Stimulated activated CD8-positive, alpha-beta memory T cell treated with anti-CD3 and anti-CD28 coated beads, Interleukin-7, amount 100 ng/mL, for 24 hours (primary cell): ENCODE results near the gene ITGAD.
A peak's percentile ranks its signal among the peaks of the same experiment; 100 is the strongest.
"Not testable (repeated sequence)": the region's sequence is repeated elsewhere in the genome, so short reads cannot be mapped to it uniquely, and the experiment has no call there.

Source experiments
- DNase-seq: peaks from one replicate; pipeline ENCODE4 v3.0.0-alpha.2; 2020; ENCODE audit warnings: low read depth

ITGAD gene

DNA sequence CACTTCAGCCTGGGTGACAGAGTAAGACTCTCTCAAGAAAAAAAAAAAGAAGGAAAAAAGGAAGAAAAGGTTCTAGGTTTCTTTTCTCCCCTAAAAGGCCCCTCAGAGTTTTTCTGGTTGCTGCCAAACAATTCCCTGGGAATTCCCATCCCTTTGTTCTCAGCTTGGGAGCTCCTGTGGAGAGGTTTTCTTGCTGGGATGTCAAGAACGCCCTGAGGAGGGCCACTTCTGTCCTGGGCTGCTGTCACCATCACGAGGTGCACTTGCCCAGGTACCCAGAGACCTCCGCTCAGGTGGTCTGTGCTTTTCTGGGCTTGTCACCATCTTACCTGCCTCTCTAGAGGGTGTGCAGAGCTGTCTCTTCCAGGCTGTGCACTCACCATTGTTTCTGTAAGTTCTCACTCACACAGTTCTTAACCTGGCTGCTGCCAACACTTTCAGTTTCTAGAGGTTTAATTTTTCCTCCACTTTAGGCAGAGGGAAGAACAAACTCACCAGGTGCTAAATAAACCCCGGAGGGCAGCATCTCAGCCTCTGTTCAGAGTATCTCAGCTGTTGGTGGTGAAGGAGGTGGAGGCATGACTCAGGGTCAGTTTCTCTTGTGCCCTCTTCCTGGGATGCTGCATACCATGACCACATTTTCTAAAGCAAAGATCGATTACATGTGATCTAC, 37.4 kb downstream of the ITGAD start:
- DNase-seq, result no peak

DNA sequence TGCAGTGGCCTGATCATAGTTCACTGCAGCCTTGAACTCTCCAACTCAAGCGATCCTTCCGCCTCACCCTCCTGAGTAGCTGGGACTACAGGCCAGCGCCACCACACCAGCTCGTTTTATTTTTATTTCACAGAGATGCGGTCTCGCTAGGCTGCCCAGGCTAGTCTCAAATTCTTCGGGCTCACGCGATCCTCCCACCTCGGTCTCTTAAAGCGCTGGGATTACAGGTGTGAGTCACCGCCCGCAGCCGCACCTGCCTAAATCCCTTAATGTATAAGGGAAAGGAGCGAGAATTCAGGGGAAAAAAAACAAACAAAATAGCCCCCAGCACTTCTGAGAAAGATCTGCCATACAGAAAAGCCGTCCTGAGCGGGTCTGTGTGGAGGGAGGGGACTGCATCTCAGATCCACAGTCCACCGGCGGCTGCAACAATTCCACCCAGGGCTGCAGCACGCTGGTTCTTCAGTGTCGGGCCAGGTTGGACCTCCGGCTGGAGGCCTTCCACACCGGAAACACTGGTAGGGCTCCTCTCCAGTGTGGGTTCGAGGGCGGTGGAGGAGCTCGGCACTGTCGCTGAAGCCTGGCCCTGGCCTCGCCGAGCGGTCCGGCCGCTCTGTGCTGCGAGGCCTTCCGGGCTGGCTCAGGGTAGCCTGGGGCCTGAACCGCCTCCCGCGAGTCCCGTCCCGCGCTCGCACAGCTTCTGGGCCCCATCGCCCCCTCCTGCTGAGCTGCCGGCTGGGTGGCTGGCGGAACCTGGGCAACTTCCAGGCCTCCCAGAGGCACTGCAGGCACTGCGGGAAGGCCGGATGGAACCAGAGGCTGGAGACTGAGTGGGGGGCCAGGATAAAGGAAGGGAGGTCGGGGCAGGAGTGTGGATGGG, 42.4 kb downstream of the ITGAD start:
- no peak for DNase-seq

- no peak for DNase-seq
These were observed 43.3 kb downstream of the ITGAD start for GRCh38 chr16:31436221-31437045.

- DNase-seq, result no peak
These were observed 45.3 kb downstream of the ITGAD start for GRCh38 chr16:31438414-31438813.

GRCh38 chr16:31439023-31439422, 45.9 kb downstream of the ITGAD start:
- not testable (repeated sequence) for DNase-seq

- no peak for DNase-seq
These were observed 46.4 kb downstream of the ITGAD start for GRCh38 chr16:31439519-31439918.

DNA sequence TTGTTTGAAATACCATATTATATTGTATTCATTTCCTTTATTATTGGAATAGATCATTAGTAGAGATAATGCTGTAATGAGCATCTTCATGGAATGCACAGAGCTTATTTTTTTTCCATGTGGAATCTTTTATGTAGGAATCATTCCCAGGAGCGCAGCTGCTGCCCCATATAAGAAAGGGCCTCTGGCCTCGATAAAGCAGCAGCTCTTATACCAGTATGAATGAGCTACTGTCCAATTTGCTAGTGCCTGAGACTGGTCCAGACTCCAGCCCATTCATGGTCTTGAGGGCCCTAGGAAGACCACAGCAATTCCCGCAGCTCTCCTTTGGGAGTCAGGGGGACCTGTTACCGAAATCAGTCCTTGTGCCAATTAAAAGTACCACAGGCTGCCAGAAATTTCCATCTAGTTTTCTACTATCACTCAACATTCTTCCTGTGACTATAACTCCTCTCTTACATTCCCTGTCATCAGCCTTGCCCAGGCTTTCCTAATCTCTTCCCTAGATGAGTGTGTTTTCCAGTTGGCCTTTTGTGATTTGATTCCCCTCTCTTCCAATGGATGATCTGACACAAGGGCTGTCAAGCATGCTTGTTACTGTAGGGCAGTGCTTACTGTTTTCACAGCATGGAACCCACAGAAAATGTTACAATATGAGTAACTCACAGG, 47.5 kb downstream of the ITGAD start:
- DNase-seq, result no peak

DNA sequence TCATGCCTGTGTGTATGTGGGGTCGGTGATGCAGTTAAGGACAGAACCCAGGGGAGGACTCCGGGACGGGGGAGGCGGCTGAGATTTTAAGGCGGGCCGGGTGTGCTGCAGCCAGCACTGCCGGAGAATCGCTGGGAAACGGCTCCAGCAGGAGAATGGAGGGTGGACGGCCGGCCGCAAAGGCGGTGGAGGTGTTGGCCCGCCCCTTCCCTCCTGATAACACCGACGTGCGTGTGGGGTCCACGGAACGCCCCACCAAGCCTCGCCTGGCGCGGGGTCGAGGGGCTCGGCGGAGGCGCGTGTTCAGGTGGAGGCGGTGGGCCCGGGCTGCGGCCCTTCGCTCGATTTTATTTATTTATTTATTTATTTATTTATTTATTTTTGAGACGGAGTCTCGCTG, 48.8 kb downstream of the ITGAD start:
- no peak for DNase-seq

DNA sequence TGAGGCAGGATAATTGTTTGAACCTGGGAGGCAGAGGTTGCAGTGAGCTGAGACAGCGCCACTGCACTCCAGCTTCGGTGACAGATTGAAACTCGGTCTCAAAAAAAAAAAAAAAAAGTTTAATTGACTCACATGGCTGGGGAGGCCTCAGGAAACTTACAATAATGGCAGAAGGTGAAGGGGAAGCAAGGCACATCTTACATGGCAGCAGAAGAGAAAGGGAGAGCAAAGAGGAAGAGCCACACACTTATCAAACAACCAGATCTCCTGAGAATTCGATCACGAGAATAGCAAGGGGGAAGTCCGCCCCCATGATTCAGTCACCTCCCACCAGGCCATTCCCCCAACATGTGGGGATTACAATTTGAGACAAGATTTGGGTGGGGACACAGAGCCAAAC, 52.8 kb downstream of the ITGAD start:
- not testable (repeated sequence) for DNase-seq

DNA sequence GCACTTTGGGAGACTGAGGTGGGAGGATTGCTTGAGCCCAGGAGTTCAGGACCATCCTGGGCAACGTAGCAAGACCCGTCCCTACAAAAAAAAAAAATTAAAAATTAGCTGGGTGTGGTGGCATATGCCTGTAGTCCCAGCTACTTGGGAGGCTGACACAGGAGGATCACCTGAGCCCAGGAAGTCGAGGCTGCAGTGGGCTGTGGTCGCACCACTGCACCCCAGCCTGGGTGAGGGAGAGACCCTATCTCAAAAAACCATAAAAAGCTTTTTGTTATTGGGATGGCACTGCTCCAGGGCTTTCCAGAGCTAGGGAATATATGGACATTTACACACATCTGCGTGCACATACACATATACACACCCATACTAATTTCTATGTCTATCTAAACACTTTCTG, 58.1 kb downstream of the ITGAD start:
- no peak for DNase-seq

DNA sequence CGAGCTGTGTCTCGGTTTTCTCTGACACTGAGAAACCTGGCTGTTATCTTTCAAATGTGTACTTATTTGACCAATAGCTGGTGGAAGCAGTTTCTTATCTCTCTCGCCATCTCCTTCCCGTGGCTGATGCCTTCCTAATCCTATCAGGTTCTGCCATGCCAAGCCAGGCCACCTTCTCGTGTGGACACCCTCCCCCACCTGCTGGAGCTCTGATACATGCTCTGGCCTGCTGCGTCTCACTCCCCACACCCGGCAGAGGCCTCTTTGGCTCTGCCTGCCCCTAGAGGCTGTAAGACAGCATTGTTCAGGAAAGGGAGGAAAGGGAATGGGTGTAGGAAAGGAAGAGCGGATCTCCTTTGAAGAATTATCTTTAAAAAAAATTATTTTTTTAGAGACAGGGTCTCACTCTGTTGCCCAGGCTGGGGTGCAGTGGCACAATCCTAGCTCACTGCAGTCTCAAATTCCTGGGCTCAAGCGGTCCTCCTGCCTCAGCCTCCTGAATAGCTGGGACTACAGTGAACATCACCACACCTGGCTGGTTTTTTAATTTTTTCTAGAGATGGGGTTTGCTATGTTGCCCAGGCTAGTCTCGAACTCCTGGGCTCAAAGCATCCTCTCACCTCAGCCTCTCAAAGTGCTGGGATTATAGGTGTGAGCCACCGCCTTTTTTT, 58.7 kb downstream of the ITGAD start:
- no peak for DNase-seq

DNA sequence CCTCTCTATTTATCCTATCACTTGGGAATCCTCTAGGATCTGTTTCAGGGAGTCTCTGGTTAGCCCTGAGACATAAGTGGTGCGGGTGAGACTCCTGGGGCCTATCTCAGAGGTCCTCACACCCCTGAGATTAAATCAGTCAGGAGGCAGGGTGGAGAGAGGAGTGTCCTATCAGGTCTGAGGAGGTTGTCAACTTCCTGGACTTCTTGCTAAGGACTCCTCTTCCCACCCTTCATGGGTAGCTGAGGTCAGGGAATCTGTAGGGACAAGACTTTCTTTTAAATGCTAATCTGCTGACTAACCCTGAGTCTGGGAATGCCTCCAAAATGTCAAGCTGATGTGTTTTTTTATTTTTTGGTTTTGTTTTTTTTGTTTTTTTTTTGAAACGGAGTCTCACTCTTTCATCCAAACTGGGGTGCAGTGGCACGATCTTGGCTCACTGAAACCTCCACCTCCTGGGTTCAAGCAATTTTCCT, 59.5 kb downstream of the ITGAD start:
- no peak for DNase-seq

GRCh38 chr16:31453255-31454204, 60.4 kb downstream of the ITGAD start:
- DNase-seq, result no peak

GRCh38 chr16:31455601-31456314, 62.6 kb downstream of the ITGAD start:
- no peak for DNase-seq

DNA sequence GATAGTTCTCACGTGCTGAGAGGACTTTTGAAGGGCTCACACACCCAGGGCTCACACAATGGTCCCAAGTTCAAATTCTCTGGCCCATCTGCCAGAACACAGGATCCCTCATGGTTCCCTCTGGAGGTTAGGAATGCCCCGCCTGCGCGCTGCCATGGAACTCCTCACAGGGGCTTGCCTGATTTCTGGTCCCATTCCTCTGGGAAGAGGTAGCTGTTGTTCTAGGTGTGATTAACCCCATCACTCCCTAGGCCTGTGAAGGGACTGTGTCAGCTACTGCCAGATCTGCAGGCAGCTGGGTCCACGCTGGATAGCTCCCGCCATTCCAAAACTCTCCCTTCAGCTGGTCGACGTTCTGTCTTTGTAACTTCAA, 63.8 kb downstream of the ITGAD start:
- no peak for DNase-seq

DNA sequence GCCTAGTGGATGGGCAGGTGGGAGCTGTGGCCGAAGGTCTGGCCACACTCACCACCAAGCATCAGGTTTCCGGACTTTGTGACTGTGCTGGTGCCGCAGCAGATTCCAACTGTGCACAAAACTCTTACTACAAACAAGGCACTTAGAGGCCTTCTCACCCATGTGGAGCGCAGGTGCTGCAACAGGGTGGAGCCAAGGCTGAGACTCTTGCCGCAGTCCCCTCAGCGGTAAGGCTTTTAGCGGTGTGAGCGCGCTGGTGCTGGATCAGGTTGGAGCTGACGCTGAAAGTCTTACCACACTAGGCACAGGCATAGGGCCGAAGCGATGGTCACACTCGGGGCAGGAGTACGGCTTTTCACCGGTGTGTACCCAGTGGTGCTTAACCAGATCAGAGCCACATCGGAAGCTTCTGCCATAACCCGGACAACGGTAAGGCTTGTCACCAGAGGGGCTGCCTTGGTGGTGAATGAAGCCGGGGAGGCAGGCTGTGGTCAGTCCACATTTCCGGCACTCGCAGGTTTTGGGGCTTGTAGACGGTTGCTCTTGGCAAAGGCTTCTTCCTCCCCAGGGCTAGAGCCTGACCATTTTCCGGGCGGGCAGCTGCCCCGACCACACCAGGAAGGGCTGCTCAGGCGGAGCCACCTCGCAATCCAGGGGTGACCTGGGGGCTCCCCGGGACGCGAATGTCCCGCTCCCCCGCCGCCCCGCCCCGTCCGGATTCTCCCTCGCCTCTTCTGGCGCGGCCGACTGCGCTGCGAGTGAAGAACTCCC, 65.1 kb downstream of the ITGAD start:
- no peak for DNase-seq

- peak; percentile 89 for DNase-seq
These were observed 65.9 kb downstream of the ITGAD start, which contains the start of gene ARMC5 for GRCh38 chr16:31458844-31459686. TSS of gene ARMC5 (plus strand) at chr16:31459501. CDS start at chr16:31459525, 24 bp downstream.
